DND-41 (cell line): ENCODE measurements around the gene GATA3.

Source experiments
- EZH2 ChIP-seq: IDR thresholded peaks from 3 replicates; pipeline ENCODE4 v1.6.1; 2012; ENCODE audit warnings: borderline replicate concordance, low read depth, mild to moderate bottlenecking, moderate library complexity, low read length, inconsistent platforms; ENCODE audit not compliant: severe bottlenecking
- TF ChIP-seq, protein P1 (sequence below): IDR thresholded peaks from 2 replicates; pipeline ENCODE4 v1.5.1; 2012; ENCODE audit warnings: borderline replicate concordance, low read length, moderate library complexity, mild to moderate bottlenecking; ENCODE audit not compliant: poor library complexity, severe bottlenecking; ENCODE audit errors: extremely low read depth

- TF ChIP-seq, protein P1, sequence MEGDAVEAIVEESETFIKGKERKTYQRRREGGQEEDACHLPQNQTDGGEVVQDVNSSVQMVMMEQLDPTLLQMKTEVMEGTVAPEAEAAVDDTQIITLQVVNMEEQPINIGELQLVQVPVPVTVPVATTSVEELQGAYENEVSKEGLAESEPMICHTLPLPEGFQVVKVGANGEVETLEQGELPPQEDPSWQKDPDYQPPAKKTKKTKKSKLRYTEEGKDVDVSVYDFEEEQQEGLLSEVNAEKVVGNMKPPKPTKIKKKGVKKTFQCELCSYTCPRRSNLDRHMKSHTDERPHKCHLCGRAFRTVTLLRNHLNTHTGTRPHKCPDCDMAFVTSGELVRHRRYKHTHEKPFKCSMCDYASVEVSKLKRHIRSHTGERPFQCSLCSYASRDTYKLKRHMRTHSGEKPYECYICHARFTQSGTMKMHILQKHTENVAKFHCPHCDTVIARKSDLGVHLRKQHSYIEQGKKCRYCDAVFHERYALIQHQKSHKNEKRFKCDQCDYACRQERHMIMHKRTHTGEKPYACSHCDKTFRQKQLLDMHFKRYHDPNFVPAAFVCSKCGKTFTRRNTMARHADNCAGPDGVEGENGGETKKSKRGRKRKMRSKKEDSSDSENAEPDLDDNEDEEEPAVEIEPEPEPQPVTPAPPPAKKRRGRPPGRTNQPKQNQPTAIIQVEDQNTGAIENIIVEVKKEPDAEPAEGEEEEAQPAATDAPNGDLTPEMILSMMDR = no peak
- TF ChIP-seq EZH2 = no peak
These were observed 11.6 kb downstream of the GATA3 start for GRCh38 chr10:8066124-8066523.
